ENCODE data around the gene GHR. TPM values are rescaled to one million over a fixed set of nuclear protein-coding genes. Genes with fewer than 3 reads are reported as not detected.

GHR gene
- total and polyA plus RNA-seq, 2 donors (not counting 3 experiments of a cell fraction or from before 2014, with no cell fraction given) = 0.27 to 0.28 TPM

GRCh38 chr5:42596817-42597216 lies 173.6 kb downstream of the GHR start:
- Histone ChIP-seq H3K9ac (replicated peaks; ENCODE audit: extremely low read depth, insufficient read depth, low read length) (no peak overlapping the region), H3K4me2 (ENCODE audit: insufficient read depth, low read length) (no peak overlapping the region), H3K27ac (ENCODE audit: insufficient read depth, low read depth, low read length) (no peak overlapping the region), H3K9me1 (replicated peaks; ENCODE audit: control insufficient read depth, extremely low read depth, insufficient read depth, low read length) (no peaks in the 10 kb centered on the region), H3K9me3 (replicated peaks; ENCODE audit: control insufficient read depth, insufficient read depth, low read length) (no peaks in the 10 kb centered on the region), H3K36me3 (ENCODE audit: control insufficient read depth in 2 of 2, extremely low read depth in 1 of 2, insufficient read depth in 2 of 2, low read length in 2 of 2) (no peaks in the 10 kb centered on the region), H3K4me3 (replicated peaks in 1 of 3; ENCODE audit: insufficient read depth in 1 of 3, low read depth in 1 of 3, low read length in 3 of 3) (no peak overlapping the region), H3K27me3 (ENCODE audit: control insufficient read depth in 2 of 2, insufficient read depth in 2 of 2, low read length in 2 of 2) (no peaks in the 10 kb centered on the region), H4K20me1 (replicated peaks; ENCODE audit: control insufficient read depth, extremely low read depth, insufficient read depth, low read length) (no peaks in the 10 kb centered on the region), H3K4me1 (ENCODE audit: control insufficient read depth, extremely low read depth, insufficient read depth, low read length) (no peaks in the 10 kb centered on the region), H2AFZ (ENCODE audit: low read depth, low read length) (no peak overlapping the region), H3K79me2 (ENCODE audit: control insufficient read depth, insufficient read depth, low read length) (no peaks in the 10 kb centered on the region)
- dilution Hi-C loops (cut with MboI; ENCODE audit: extremely low pct_ligation_motif_present, low sequenced_read_pairs) = no loop called here
- intact Hi-C loops (cut with micrococcal nuclease) = no loop called here
- DNase-seq (ENCODE audit: low read depth, low spot score) = no peak
- ChIA-PET CTCF (no interaction called here), POLR2A (no interaction called here)
- no peak for TF ChIP-seq JUN (IDR thresholded peaks at IDR 0.05; ENCODE audit: borderline replicate concordance, insufficient read depth, insufficient read length, low read depth)
- no peak for TF ChIP-seq GATA2 (IDR thresholded peaks at IDR 0.05; ENCODE audit: insufficient read depth, insufficient read length, low read depth, low read length)
- TF ChIP-seq MAX (IDR thresholded peaks at IDR 0.05; ENCODE audit: insufficient read depth, insufficient read length) = no peak
- no peak for TF ChIP-seq FOS (IDR thresholded peaks at IDR 0.05; ENCODE audit: borderline replicate concordance, insufficient read depth, low read length)
- no peak for TF ChIP-seq MYC (IDR thresholded peaks at IDR 0.05; ENCODE audit: low read depth, low read length)
- no peak for TF ChIP-seq EZH2 (IDR thresholded peaks at IDR 0.05; ENCODE audit: borderline replicate concordance, low read depth, low read length, severe bottlenecking)
- no peak for TF ChIP-seq POLR2AphosphoS5 (IDR thresholded peaks at IDR 0.05; ENCODE audit: insufficient read depth, low read depth, low read length)
- no peak for TF ChIP-seq POLR2A (IDR thresholded peaks at IDR 0.05; ENCODE audit: low read depth, low read length)
- no peak for TF ChIP-seq CTCF (IDR thresholded peaks at IDR 0.05; ENCODE audit: extremely low read depth in 1 of 2, insufficient read depth in 1 of 2, low read depth in 1 of 2, low read length in 2 of 2)
- no peak for FAIRE-seq
- BruUV-seq (replicated peaks) = no TSS peak
